ENCODE data around the gene NAALADL2. TPM values are rescaled to one million over a fixed set of nuclear protein-coding genes. Genes with fewer than 3 reads are reported as not detected.
A peak's percentile ranks its signal among the peaks of the same experiment; 100 is the strongest.

NAALADL2 gene
- total RNA-seq, 1 experiment from 2014 or later, result 1.5 TPM

DNA sequence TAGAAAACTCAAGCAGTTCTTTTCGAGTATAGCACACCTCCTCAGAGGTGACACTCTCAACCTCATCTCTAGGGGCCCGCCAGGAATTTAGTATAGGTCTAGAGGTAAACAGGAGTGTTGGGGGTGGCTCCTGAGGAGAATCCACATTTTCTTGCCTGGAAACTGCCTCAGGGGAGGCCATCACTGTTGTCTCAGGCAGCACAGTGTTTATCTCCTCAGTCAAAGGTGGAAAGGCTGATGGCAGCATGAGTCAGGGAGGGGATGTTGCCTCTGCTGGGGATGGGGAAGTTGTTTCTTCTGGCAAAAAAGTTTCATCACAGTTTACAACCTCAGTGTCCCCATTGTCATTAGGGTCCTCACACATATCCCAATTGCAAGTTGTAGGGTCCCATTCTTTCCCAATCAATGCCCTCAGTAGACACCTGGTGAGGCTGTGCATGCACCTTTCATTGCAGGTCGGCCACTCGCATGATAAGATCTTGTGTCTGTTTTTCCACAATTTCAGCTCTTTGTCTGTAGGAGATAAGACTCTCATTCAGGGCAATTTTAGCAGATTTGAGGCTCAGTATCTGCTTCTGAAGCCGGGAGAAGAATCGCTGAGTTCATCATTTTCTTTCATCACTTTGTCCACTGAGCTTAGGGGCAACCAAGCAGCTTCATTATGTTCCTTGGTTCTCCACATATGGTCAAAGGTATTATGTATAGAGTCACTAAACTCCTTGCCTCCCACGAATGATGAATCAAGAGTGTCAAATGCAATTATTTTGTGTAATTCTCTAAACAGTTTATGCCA, 25.8 kb downstream of the NAALADL2 start:
- no peak for DNase-seq (ENCODE audit: low spot score)

GRCh38 chr3:174891524-174892203, 32.5 kb downstream of the NAALADL2 start:
- DNase-seq (ENCODE audit: low spot score), result no peak

DNA sequence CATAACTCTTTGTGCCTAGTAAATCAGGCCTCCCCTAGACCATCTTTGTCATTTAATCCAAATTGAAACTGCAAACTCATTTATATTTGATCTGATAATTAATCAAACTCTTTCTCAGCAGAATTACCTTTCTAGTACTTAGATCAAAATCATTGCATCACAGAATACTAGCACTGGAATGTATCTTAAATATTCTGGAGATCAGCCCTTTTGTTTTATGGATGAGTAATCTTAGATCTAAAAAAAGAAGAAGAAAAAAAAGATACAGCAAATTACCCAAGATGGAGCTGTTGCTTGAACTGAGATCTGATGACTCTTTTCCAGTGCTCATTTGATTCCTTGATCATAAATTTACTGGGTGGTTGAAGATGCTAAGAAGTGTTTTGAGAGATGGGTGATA, 47.9 kb downstream of the NAALADL2 start:
- no peak for DNase-seq (ENCODE audit: low spot score)

DNA sequence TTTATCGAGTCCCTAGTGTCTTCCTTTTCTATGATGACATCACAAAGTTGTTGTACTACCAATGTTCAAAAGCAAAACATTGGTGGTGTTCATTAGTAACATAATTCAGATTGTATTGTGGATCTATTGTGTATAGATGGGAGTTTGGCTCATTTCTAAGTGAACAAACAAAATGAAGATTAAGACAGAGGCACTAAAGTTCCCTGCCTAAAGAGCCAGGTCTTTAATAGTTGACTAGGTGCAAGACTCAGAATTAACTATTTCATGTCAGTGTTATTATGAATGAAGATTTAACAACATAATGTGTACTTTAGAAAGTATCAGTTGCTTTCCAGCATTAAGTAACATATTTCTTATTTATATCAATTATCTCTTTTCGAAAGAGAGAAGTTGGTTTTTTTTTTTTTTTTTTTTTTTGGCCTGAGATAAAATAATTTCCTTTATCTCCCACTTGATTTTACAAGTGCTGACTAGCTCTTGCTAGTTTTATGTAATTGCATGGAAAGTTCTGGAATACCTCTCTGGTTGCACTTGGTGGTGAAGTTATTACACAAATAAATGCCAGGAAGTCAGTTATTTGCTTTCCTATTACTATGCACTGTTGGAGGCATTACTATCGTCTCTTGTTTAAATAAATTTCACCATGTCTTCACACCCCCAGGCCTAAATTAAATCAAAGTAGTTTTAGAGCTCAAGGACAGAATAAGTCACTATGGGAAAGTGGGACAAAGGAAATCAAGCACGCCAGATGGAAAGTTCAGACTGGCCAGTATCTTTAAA, 48.7 kb downstream of the NAALADL2 start:
- no peak for DNase-seq (ENCODE audit: low spot score)

GRCh38 chr3:174931473-174932353, 72.6 kb downstream of the NAALADL2 start:
- no peak for DNase-seq (ENCODE audit: low spot score)

- no peak for DNase-seq (ENCODE audit: low spot score)
These were observed 77.5 kb downstream of the NAALADL2 start for GRCh38 chr3:174936590-174936989.

DNA sequence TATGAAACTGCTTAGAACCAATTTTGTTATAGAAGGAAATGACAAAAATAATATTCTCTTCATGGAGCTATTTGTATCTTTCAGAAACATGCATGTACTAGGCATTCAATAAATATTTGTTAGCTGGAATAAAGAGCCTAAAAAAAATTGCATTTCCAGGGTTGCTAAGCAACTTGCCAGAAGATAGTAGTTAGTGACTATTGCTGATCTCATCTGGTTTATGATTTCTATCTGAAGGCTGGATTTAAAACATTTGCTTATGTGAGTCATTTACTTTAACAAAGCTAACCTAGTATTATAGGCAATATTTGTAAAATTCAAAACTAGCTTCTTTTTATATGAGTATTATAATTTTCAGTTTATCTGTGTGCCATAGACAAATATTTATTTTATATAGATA, 78.3 kb downstream of the NAALADL2 start:
- DNase-seq (ENCODE audit: low spot score), result no peak

DNA sequence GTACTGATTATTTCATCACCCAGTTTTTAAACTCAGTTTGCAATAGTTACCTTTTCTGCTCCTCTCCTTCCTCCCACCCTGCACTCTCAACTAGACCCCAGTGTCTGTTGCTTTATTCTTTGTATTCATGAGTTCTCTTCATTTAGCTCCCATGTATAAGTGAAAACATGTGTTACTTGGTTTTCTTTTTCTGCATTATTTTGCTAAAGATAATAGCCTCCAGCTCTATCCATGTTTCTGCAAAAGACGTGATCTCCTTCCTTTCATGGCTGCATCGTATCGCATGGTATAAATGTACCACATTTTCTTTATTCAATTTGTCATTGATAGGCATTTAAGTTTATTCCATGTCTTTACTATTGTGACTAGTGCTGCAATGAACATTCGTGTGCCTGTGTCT, 79.0 kb downstream of the NAALADL2 start:
- no peak for DNase-seq (ENCODE audit: low spot score)

DNA sequence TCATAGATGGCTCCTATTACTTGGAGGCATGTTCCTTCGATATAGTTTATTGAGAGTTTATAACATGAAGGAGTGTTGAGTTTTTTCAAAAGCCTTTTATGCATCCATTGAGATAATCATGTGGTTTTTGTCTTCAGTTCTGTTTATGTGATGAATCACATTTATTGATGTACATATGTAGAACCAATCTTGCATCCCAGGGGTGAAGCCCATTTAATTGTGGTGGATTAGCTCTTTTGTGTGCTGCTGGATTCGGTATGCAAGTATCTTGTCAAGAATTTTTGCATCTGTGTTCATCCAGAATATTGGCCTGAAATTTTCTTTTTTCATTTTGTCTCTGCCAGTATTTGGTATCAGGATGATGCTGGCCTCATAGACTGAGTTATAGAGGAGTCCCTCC, 81.0 kb downstream of the NAALADL2 start:
- no peak for DNase-seq (ENCODE audit: low spot score)

- no peak for DNase-seq (ENCODE audit: low spot score)
These were observed 86.1 kb downstream of the NAALADL2 start for GRCh38 chr3:174945276-174945675.

- no peak for DNase-seq (ENCODE audit: low spot score)
These were observed 86.8 kb downstream of the NAALADL2 start for GRCh38 chr3:174945951-174946350.

DNA sequence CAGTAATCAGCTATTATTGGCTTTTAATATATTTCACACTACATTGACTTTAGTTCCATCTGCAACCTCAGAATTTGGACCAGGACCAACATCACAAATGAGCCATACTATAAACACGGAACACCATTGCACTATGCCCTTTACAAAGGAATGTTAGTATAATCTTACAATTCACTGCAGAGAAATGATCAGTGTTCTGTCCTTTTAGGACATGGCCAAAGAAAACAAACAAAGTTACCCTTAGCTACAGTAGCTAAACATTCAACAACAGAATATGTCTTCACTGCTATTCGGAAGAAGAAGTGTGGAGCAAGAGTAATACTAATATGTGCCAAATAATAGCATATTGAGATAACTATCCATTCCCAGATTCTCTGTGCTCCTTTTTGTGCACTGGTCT, 90.4 kb downstream of the NAALADL2 start:
- peak; percentile 43 for DNase-seq (ENCODE audit: low spot score)

GRCh38 chr3:174951034-174951433, 91.9 kb downstream of the NAALADL2 start:
- peak; percentile 74 for DNase-seq (ENCODE audit: low spot score)

- DNase-seq (ENCODE audit: low spot score), result no peak
These were observed 92.4 kb downstream of the NAALADL2 start for GRCh38 chr3:174951498-174952005.

DNA sequence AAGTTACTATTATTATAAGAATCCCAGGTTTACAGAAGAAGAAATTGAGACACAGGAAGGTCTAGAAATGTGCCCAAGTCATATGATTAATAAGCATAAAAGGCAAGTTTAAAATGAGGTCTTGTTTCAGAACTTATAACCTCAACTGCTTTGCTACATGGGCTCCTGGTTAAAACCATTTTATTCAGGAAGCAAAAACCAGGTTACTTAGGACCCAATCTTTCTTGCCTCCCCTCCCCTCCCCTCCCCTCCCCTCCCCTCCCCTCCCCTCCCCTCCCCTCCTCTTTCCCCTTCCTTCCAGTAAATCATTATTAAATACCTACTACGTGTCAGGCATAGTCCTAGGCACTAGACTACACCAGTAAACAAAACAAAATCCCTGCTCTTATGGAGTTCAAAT, 93.9 kb downstream of the NAALADL2 start:
- no peak for DNase-seq (ENCODE audit: low spot score)

DNA sequence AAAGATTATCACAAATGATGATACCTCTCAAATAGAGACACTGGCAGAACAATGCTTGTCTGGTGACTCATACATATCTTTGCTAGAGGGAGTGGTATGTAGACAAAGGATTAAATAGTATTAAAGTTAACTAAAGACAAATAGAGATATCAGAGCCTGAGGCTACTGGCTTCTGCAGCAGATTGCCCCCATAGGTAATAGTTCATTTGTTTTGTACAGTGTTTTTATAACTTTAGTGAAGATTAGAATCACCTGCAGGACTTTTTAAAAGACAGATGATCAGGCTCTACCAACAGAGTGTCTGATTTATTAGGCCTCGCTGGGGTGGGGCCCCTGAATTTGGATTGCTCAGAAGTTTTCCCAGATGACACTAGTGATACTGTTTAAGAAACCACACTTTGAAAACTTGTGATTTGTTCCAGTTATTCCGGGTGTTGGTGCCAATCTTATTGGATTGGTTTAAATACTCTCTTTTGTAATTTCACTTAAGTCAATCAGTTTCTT, 96.4 kb downstream of the NAALADL2 start:
- peak; percentile 75 for DNase-seq (ENCODE audit: low spot score)

DNA sequence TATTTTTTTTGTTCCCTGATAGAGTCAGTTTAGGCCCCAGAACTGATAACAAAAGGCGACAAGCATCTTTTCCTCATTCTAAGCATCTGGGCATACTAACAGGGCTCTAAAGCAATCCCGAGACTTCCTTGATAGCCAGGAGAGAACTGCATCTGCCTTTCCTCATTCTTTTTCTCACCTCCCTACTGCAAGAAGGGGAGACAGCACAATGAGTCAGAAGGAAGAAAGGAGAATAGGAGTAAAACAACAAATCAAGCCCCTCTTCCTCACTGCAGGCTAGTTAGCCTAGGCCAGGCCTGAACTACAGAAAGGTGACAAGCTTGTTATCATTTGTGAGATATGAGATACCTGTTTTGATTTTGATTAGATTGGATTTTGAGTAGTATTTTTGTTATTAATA, 97.9 kb downstream of the NAALADL2 start:
- DNase-seq (ENCODE audit: low spot score), result no peak

DNA sequence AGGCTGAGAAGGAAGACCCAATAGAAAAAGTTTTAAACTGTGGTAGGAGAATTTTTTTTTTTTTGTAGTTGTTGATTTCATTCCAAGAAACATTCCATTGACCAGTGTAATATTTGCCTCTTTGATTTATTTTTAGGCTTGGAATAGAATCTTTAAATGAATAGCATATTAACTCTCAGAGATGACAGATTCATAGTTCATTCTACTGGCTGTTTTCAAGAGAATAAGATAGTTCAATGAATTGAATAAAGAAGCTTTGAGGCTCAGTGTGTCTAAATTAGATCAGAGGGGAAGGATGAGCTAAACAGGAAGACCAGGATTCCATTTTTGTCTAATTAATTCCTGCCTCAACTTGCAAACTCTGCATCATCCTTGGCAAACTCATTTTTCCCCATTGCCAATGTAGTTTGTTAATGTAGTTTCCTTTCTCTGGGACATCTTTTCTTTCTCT, 98.4 kb downstream of the NAALADL2 start:
- DNase-seq (ENCODE audit: low spot score), result no peak

DNA sequence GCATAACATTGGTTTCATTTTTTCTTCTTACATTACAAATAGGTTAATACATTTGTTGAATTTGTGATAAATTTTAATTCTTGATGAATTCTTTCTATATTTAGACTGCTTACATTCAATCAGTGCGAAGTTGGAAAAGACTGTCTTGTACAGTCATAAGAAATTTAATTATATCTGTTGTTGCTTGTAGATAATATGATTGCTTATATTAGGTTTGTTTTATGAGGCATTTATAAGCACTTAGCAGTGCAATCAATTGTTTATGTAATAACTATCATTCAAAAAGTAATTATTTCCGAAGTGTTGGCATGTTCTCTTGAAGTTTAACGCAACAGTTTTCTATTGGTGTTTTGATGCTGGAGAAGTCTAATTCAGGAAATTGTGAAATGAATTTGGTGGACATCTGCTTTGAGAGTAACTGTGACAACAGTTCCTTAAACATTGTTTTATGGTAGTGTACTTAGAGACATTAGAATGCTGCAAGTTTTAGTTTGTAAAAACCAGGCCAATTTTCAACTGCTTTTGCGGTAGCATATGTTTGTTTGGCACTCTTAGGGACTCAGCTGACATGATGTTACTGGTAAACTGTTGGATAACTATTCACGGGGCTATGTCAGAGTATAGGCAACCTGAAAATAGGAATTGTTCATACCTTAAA, 99.7 kb downstream of the NAALADL2 start:
- no peak for DNase-seq (ENCODE audit: low spot score)

DNA sequence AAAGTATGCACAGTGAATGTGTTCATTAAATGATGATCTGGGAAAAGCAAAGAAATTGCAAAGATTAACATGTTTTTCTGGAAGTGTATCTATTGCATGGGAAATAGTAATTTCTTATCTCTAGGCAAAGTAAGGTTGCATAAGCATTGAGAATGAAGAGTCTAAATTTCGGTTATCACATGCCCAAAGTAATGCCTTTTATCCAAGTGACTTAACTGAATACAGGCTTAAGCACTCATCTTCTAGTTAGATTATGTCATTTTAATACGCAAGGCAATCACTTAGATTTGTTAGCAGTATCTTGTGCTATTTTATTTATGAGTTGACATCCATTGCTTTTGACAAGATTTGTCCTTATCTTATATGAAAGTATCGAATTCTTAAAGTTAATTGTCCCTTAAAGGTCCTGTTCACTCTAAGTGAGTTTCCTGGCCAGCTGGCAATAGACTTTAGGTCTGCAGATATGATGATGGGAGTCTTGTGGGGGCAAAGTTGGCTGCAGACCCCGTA, 100.5 kb downstream of the NAALADL2 start:
- no peak for DNase-seq (ENCODE audit: low spot score)
